ENCODE data around the gene CLCN6. TPM values are rescaled to one million over a fixed set of nuclear protein-coding genes. Genes with fewer than 3 reads are reported as not detected.

Gene CLCN6
- total and polyA plus RNA-seq, 2 donors (not counting 1 experiment from before 2014, with no cell fraction given), result 35.0 to 99.8 TPM

DNA sequence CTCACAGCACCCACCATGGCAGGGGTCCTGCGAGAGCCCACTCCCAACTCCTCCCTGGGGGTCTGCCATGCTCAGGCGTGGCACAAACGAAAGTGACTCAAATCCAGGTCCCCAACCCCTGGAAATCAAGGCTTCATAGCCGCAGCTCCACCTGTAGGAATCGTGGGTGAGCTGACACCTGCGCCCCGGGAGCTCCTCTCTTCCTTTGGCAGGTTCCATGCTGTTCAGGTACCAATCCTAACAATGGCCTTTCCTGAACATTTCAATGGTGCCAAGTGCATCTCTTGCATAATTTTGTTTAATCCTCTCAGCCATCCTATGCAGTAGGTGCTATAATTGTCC is 81.6 kb downstream of the CLCN6 start:
- TF ChIP-seq EZH2 (IDR thresholded peaks at IDR 0.05; ENCODE audit: borderline replicate concordance, insufficient read depth, low read depth, low read length, poor library complexity, severe bottlenecking), result no peak
- TF ChIP-seq, protein P1, sequence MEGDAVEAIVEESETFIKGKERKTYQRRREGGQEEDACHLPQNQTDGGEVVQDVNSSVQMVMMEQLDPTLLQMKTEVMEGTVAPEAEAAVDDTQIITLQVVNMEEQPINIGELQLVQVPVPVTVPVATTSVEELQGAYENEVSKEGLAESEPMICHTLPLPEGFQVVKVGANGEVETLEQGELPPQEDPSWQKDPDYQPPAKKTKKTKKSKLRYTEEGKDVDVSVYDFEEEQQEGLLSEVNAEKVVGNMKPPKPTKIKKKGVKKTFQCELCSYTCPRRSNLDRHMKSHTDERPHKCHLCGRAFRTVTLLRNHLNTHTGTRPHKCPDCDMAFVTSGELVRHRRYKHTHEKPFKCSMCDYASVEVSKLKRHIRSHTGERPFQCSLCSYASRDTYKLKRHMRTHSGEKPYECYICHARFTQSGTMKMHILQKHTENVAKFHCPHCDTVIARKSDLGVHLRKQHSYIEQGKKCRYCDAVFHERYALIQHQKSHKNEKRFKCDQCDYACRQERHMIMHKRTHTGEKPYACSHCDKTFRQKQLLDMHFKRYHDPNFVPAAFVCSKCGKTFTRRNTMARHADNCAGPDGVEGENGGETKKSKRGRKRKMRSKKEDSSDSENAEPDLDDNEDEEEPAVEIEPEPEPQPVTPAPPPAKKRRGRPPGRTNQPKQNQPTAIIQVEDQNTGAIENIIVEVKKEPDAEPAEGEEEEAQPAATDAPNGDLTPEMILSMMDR (IDR thresholded peaks at IDR 0.05), result no peak
- H2AFZ ChIP-seq (ENCODE audit: insufficient read depth, low read depth, low read length, poor library complexity, severe bottlenecking), result no peak overlapping the region
- no peaks in the 10 kb centered on the region for H3K4me1 ChIP-seq (ENCODE audit: control insufficient read depth in 2 of 2, insufficient read depth in 2 of 2, low read length in 2 of 2)
- H3K27me3 ChIP-seq (replicated peaks in 1 of 4; ENCODE audit: control extremely low read depth in 1 of 4, control insufficient read depth in 3 of 4, insufficient read depth in 4 of 4, low read length in 3 of 4), result no peaks in the 10 kb centered on the region
- H3K27ac ChIP-seq (ENCODE audit: low read length in 2 of 2), result no peak overlapping the region
- no peak for ATAC-seq (ENCODE audit: low read depth)
- WGBS (ENCODE audit: insufficient coverage), result 96% methylated on average over 7 of the region's 7 CpGs
- H3K4me2 ChIP-seq (replicated peaks; ENCODE audit: low read depth, low read length, poor library complexity, severe bottlenecking), result no peak overlapping the region
- H3K4me3 Mint-ChIP-seq, result no peak overlapping the region
- no peaks in the 10 kb centered on the region for H3K9me3 ChIP-seq (ENCODE audit: control extremely low read depth in 1 of 3, control insufficient read depth in 2 of 3, insufficient read depth in 1 of 3, low read length in 2 of 3)
- ChIA-PET POLR2A (no interaction called here), CTCF (interaction anchor here (0.8 kb wide), 1 partner anchor 49 kb away, joined by 3 read pairs; no protein-coding TSS in a partner anchor)
- no peak overlapping the region for H3K27ac Mint-ChIP-seq
- intact Hi-C loops (cut with micrococcal nuclease), result no loop called here
- no peaks in the 10 kb centered on the region for H3K36me3 ChIP-seq (replicated peaks in 1 of 2; ENCODE audit: control extremely low read depth in 1 of 2, control insufficient read depth in 1 of 2, extremely low read depth in 1 of 2, insufficient read depth in 2 of 2, low read length in 1 of 2)
- no peak overlapping the region for H3K9ac ChIP-seq (ENCODE audit: low read length)
- no peaks in the 10 kb centered on the region for H3K9me3 Mint-ChIP-seq (ENCODE audit: insufficient read depth)
- peaks cover 6% of the 10 kb centered on the region for H3K27me3 Mint-ChIP-seq
- DNase-seq, result no peak
- no peaks in the 10 kb centered on the region for H4K20me1 ChIP-seq (ENCODE audit: control insufficient read depth, insufficient read depth, low read length, poor library complexity, severe bottlenecking)
- no peaks in the 10 kb centered on the region for H3K4me1 Mint-ChIP-seq
- H3K79me2 ChIP-seq (ENCODE audit: control insufficient read depth, insufficient read depth, low read length), result no peaks in the 10 kb centered on the region
- H3K4me3 ChIP-seq (ENCODE audit: control extremely low read depth in 1 of 5, extremely low read depth in 1 of 5, insufficient read depth in 1 of 5, low read depth in 2 of 5, low read length in 4 of 5), result no peak overlapping the region

DNA sequence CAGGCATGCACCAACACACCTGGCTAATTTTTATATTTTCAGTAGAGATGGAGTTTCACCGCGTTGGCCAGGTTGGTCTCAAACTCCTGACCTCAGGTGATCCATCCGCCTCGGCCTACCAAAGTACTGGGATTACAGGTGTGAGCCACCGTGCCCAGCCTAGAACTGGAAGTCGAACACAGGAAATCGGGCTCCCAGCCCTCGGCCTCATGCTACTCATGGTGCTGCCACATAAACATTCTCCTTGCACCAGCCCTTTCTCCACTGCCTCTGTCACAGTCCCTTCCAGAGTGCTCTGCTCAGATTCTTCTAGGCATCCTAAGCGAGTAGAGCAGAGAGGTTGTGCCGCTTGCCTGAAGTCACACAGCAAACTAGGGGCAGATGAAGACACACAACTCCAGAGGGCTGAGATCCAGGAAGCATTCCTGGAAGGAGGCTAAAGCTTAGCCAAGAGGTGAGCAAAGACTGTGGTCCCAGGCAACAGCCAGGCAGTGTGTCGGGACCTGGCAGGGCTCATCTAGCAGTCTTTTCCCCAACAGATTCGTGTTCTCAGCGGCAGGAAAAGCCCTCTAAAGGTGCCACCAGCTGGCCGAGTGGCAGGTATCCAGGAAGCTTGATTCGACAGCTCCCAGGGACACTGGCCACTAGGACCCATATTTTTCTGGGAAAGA is 82.3 kb downstream of the CLCN6 start:
- intact Hi-C loops (cut with micrococcal nuclease), result no loop called here
- Mint-ChIP-seq H3K4me3 (no peak overlapping the region), H3K27ac (no peak overlapping the region), H3K9me3 (ENCODE audit: insufficient read depth) (no peaks in the 10 kb centered on the region), H3K27me3 (peaks cover 2% of the 10 kb centered on the region), H3K4me1 (no peaks in the 10 kb centered on the region)
- TF ChIP-seq, protein P1 (IDR thresholded peaks at IDR 0.05), result no peak
- TF ChIP-seq EZH2 (IDR thresholded peaks at IDR 0.05; ENCODE audit: borderline replicate concordance, insufficient read depth, low read depth, low read length, poor library complexity, severe bottlenecking), result no peak
- no peaks in the 10 kb centered on the region for H3K27me3 ChIP-seq (replicated peaks in 1 of 4; ENCODE audit: control extremely low read depth in 1 of 4, control insufficient read depth in 3 of 4, insufficient read depth in 4 of 4, low read length in 3 of 4)
- POLR2A ChIA-PET, result no interaction called here
- DNase-seq (no peak), ATAC-seq (ENCODE audit: low read depth) (no peak)
- no peaks in the 10 kb centered on the region for H3K79me2 ChIP-seq (ENCODE audit: control insufficient read depth, insufficient read depth, low read length)
- no peaks in the 10 kb centered on the region for H3K4me1 ChIP-seq (ENCODE audit: control insufficient read depth in 2 of 2, insufficient read depth in 2 of 2, low read length in 2 of 2)
- no peaks in the 10 kb centered on the region for H4K20me1 ChIP-seq (ENCODE audit: control insufficient read depth, insufficient read depth, low read length, poor library complexity, severe bottlenecking)
- H3K4me2 ChIP-seq (replicated peaks; ENCODE audit: low read depth, low read length, poor library complexity, severe bottlenecking), result no peak overlapping the region
- no peaks in the 10 kb centered on the region for H3K9me3 ChIP-seq (ENCODE audit: control extremely low read depth in 1 of 3, control insufficient read depth in 2 of 3, insufficient read depth in 1 of 3, low read length in 2 of 3)
- no peak overlapping the region for H2AFZ ChIP-seq (ENCODE audit: insufficient read depth, low read depth, low read length, poor library complexity, severe bottlenecking)
- CTCF ChIA-PET, result no interaction called here
- no peak overlapping the region for H3K27ac ChIP-seq (ENCODE audit: low read length in 2 of 2)
- H3K9ac ChIP-seq (ENCODE audit: low read length), result no peak overlapping the region
- no peaks in the 10 kb centered on the region for H3K36me3 ChIP-seq (replicated peaks in 1 of 2; ENCODE audit: control extremely low read depth in 1 of 2, control insufficient read depth in 1 of 2, extremely low read depth in 1 of 2, insufficient read depth in 2 of 2, low read length in 1 of 2)
- 98% methylated on average over 15 of the region's 15 CpGs for WGBS (ENCODE audit: insufficient coverage)
- no peak overlapping the region for H3K4me3 ChIP-seq (ENCODE audit: control extremely low read depth in 1 of 5, extremely low read depth in 1 of 5, insufficient read depth in 1 of 5, low read depth in 2 of 5, low read length in 4 of 5)

Measured in B cell (primary cell).